Left lung (tissue), 8 donors: ENCODE results near the gene BEX1. TPM values are rescaled to one million over a fixed set of nuclear protein-coding genes. Genes with fewer than 3 reads are reported as not detected.

Experiments
- polyA plus RNA-seq, 6 donors: library from polyadenylated mRNA; unstranded; fragments of 120-200 nt; gene quantifications; one replicate each; pipeline ENCODE4 v1.2.1, GENCODE V29; 2013; ENCODE audit not compliant: insufficient read length in 6 of 6
- total RNA-seq, 2 donors: library from RNA; stranded (reverse); fragmentation: NEBNext Ultra II Directional; extraction: Animal tissue kit (Norgen Biotek cat#: 25700); gene quantifications; one replicate each; pipeline ENCODE4 v1.2.1, GENCODE V29; 2021
- donor health status: DM: no; HTN: yes; CAD: no.
- donor health status: DM: no; HTN: no; CAD: no.

BEX1 gene
- total and polyA plus RNA-seq, 8 donors = 0.44 to 13.9 (median 9.1) TPM

Other genes with a start within 250 kb of the BEX1 start
- under 1 TPM; 0.58 to 0.99 TPM for gene RAB40AL, start 126.9 kb downstream of the BEX1 start, total RNA-seq
- gene RAB40AL, start 126.9 kb downstream of the BEX1 start, polyA plus RNA-seq = under 1 TPM in 5 of 6 donors, not detected in 1; 0.17 to 0.61 (median 0.28) TPM
- gene NXF3, start 29.0 kb upstream of the BEX1 start, total RNA-seq = 1 to 10 TPM; 3.3 to 3.6 TPM
- under 1 TPM; 0.14 to 0.67 (median 0.40) TPM for gene NXF3, start 29.0 kb upstream of the BEX1 start, polyA plus RNA-seq
- 10 to 100 TPM; 28.8 to 33.5 TPM for gene BEX4, start 150.9 kb upstream of the BEX1 start, total RNA-seq
- gene BEX4, start 150.9 kb upstream of the BEX1 start, polyA plus RNA-seq = 100 to 1,000 TPM in 1 of 6 donors, 10 to 100 TPM in 5; 75.8 to 102 (median 91.9) TPM
- 10 to 100 TPM; 51.7 to 51.8 TPM for gene TCEAL8, start 191.0 kb upstream of the BEX1 start, total RNA-seq
- gene TCEAL8, start 191.0 kb upstream of the BEX1 start, polyA plus RNA-seq = 100 to 1,000 TPM; 108 to 120 (median 112) TPM
- gene TCEAL5, start 212.6 kb upstream of the BEX1 start, total RNA-seq = not detected
- gene TCEAL5, start 212.6 kb upstream of the BEX1 start, polyA plus RNA-seq = 1 to 10 TPM; 1.4 to 2.0 (median 1.7) TPM
- 10 to 100 TPM in 1 of 2 donors, 1 to 10 TPM in 1; 9.7 to 19.3 TPM for gene BEX2, start 246.8 kb upstream of the BEX1 start, total RNA-seq
- 10 to 100 TPM; 20.5 to 38.4 (median 25.1) TPM for gene BEX2, start 246.8 kb upstream of the BEX1 start, polyA plus RNA-seq